Measurements from ENCODE around the gene HEPN1. TPM values are rescaled to one million over a fixed set of nuclear protein-coding genes. Genes with fewer than 3 reads are reported as not detected.

HEPN1 gene
- total and polyA plus RNA-seq, 2 experiments from 2014 or later: not detected

DNA sequence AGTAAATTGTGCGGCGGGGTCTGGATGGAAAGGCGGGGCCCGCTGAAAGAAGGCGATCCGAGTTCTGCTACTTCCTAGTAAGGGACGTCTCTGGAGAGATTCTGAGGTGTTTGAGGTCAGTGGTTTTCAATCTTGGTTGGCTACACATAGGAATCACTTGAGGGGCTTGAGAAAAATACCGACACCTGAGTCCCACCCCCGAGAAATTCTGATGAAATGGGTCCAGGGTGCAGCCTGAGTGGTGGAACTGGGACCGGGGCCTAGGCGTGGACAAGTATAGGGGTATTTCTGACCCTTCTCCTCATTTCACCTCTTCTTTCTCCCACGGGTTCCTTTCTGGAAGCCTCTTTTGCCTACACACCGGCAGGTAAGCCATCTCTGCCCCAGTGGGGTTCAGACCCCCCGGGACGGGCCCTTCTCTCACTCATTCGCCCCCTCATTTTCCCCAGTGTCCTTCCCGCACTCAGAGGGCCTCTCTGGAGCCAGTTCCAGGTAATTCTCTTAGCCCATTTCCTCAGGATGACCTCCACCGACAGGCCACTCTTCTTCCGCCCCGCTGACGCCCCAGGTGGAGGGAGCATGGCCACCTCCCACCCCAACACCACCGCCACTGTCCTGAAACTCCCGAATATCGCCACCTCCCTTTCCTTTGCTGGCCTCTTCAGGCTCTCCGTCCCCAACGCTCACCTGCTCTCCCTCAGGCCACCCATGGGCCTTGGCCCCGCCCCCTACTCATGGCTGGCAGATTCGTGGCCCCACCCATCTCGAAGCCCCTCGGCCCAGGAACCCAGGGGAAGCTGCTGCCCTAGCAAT, 42.0 kb upstream of the HEPN1 start:
- Histone ChIP-seq H3K27ac (ENCODE audit: low read depth) (no peak overlapping the region), H3K4me3 (peak overlapping the region; percentile 79), H3K27me3 (ENCODE audit: insufficient read depth) (peaks cover 54% of the 10 kb centered on the region), H4K20me1 (replicated peaks; ENCODE audit: insufficient read depth) (no peaks in the 10 kb centered on the region), H3K36me3 (ENCODE audit: insufficient read depth) (no peaks in the 10 kb centered on the region), H3K4me1 (ENCODE audit: insufficient read depth) (peaks cover 13% of the 10 kb centered on the region; the same call in 1 of the 2 replicates), H3F3A (replicated peaks; ENCODE audit: low read depth) (no peaks in the 10 kb centered on the region), H2AFZ (peak overlapping the region; percentile 92), H3K4me2 (peak overlapping the region; percentile 82), H3K79me2 (replicated peaks; ENCODE audit: insufficient read depth) (no peaks in the 10 kb centered on the region), H3K9me2 (ENCODE audit: insufficient read depth) (no peaks in the 10 kb centered on the region)
- ATAC-seq (peak; percentile 17), DNase-seq (ENCODE audit: low spot score) (peak; percentile 65)
- peaks cover 57% of the 10 kb centered on the region for H3K27me3 Mint-ChIP-seq (ENCODE audit: insufficient read depth, low read depth, poor library complexity)
- H3K9me3 Mint-ChIP-seq: no peaks in the 10 kb centered on the region
- H3K27ac Mint-ChIP-seq: peak overlapping the region; percentile 70
- peaks cover 31% of the 10 kb centered on the region for H3K4me1 Mint-ChIP-seq
- no peaks in the 10 kb centered on the region for H3K36me3 Mint-ChIP-seq (ENCODE audit: low read depth)
- peak overlapping the region; percentile 88 for H3K4me3 Mint-ChIP-seq
- TF ChIP-seq POLR2AphosphoS5 (IDR thresholded peaks at IDR 0.05; ENCODE audit: low read depth): peak; percentile 35; the same call in 1 of the 2 replicates
- TF ChIP-seq, protein P1, sequence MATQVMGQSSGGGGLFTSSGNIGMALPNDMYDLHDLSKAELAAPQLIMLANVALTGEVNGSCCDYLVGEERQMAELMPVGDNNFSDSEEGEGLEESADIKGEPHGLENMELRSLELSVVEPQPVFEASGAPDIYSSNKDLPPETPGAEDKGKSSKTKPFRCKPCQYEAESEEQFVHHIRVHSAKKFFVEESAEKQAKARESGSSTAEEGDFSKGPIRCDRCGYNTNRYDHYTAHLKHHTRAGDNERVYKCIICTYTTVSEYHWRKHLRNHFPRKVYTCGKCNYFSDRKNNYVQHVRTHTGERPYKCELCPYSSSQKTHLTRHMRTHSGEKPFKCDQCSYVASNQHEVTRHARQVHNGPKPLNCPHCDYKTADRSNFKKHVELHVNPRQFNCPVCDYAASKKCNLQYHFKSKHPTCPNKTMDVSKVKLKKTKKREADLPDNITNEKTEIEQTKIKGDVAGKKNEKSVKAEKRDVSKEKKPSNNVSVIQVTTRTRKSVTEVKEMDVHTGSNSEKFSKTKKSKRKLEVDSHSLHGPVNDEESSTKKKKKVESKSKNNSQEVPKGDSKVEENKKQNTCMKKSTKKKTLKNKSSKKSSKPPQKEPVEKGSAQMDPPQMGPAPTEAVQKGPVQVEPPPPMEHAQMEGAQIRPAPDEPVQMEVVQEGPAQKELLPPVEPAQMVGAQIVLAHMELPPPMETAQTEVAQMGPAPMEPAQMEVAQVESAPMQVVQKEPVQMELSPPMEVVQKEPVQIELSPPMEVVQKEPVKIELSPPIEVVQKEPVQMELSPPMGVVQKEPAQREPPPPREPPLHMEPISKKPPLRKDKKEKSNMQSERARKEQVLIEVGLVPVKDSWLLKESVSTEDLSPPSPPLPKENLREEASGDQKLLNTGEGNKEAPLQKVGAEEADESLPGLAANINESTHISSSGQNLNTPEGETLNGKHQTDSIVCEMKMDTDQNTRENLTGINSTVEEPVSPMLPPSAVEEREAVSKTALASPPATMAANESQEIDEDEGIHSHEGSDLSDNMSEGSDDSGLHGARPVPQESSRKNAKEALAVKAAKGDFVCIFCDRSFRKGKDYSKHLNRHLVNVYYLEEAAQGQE (IDR thresholded peaks at IDR 0.05; ENCODE audit: unreplicated experiment): no peak

DNA sequence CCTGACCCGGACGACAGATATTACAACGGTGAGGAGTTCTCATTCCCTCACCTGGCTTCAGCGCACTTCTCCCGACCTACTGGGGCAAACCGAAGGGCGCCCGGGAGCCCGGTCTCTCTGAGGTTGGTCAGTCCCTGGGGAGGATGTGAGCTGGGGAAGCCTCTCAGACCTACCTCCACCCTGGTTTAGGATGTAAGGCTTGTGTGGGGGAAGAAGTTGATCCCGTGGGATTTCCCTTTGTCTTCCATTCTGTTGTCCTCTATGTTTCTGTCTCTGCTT, 41.5 kb upstream of the HEPN1 start:
- peak overlapping the region; percentile 82 for H3K4me2 ChIP-seq
- peaks cover 48% of the 10 kb centered on the region for H3K27me3 ChIP-seq (ENCODE audit: insufficient read depth)
- H3K9me3 Mint-ChIP-seq: no peaks in the 10 kb centered on the region
- H4K20me1 ChIP-seq (replicated peaks; ENCODE audit: insufficient read depth): no peaks in the 10 kb centered on the region
- H3K4me1 Mint-ChIP-seq: peaks cover 31% of the 10 kb centered on the region
- ATAC-seq (no peak), DNase-seq (ENCODE audit: low spot score) (no peak)
- no peaks in the 10 kb centered on the region for H3F3A ChIP-seq (replicated peaks; ENCODE audit: low read depth)
- H2AFZ ChIP-seq: peak overlapping the region; percentile 92; the same call in 1 of the 2 replicates
- H3K27ac ChIP-seq (ENCODE audit: low read depth): no peak overlapping the region
- peaks cover 51% of the 10 kb centered on the region for H3K27me3 Mint-ChIP-seq (ENCODE audit: insufficient read depth, low read depth, poor library complexity)
- H3K4me3 ChIP-seq: peak overlapping the region; percentile 79
- H3K4me3 Mint-ChIP-seq: peak overlapping the region; percentile 88
- H3K79me2 ChIP-seq (replicated peaks; ENCODE audit: insufficient read depth): no peaks in the 10 kb centered on the region
- no peaks in the 10 kb centered on the region for H3K9me2 ChIP-seq (ENCODE audit: insufficient read depth)
- H3K4me1 ChIP-seq (ENCODE audit: insufficient read depth): peaks cover 13% of the 10 kb centered on the region; the same call in 1 of the 2 replicates
- H3K36me3 ChIP-seq (ENCODE audit: insufficient read depth): no peaks in the 10 kb centered on the region
- H3K36me3 Mint-ChIP-seq (ENCODE audit: low read depth): no peaks in the 10 kb centered on the region
- H3K27ac Mint-ChIP-seq: no peak overlapping the region
- TF ChIP-seq CREB1 (CRISPR knock-in tag; IDR thresholded peaks at IDR 0.05; ENCODE audit: low read depth): no peak
- no peak for TF ChIP-seq POLR2AphosphoS5 (IDR thresholded peaks at IDR 0.05; ENCODE audit: low read depth)
- TF ChIP-seq, protein P2, sequence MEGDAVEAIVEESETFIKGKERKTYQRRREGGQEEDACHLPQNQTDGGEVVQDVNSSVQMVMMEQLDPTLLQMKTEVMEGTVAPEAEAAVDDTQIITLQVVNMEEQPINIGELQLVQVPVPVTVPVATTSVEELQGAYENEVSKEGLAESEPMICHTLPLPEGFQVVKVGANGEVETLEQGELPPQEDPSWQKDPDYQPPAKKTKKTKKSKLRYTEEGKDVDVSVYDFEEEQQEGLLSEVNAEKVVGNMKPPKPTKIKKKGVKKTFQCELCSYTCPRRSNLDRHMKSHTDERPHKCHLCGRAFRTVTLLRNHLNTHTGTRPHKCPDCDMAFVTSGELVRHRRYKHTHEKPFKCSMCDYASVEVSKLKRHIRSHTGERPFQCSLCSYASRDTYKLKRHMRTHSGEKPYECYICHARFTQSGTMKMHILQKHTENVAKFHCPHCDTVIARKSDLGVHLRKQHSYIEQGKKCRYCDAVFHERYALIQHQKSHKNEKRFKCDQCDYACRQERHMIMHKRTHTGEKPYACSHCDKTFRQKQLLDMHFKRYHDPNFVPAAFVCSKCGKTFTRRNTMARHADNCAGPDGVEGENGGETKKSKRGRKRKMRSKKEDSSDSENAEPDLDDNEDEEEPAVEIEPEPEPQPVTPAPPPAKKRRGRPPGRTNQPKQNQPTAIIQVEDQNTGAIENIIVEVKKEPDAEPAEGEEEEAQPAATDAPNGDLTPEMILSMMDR (conservative IDR thresholded peaks at IDR 0.05; ENCODE audit: low read depth in 2 of 2): no peak
- no peak for TF ChIP-seq EZH2 (IDR thresholded peaks at IDR 0.05; ENCODE audit: low read depth, unreplicated experiment)
- TF ChIP-seq STAT1 (IDR thresholded peaks at IDR 0.05; ENCODE audit: unreplicated experiment): no peak
- no peak for TF ChIP-seq ZNF114 (CRISPR knock-in tag; IDR thresholded peaks at IDR 0.05)
- TF ChIP-seq, protein P1 (IDR thresholded peaks at IDR 0.05; ENCODE audit: unreplicated experiment): no peak
- no peak for TF ChIP-seq NANOG (IDR thresholded peaks at IDR 0.05; ENCODE audit: borderline replicate concordance)

All from GM23338 (cell line).